Transverse colon (tissue), 4 donors: ENCODE results near the gene GNAI1.

Source experiments
- EP300 ChIP-seq: sonication (generic); formaldehyde crosslinking; IDR thresholded peaks from one replicate; pipeline ENCODE4 v1.6.1; 2017; ENCODE audit warnings: antibody characterized with exemption, low read depth
- POLR2A ChIP-seq: fragments of 450-650 bp; IDR thresholded peaks from one replicate; pipeline ENCODE4 v1.6.1; 2016; ENCODE audit warnings: antibody characterized with exemption, mild to moderate bottlenecking, moderate library complexity
- POLR2AphosphoS5 ChIP-seq, 3 donors: sonication (generic); formaldehyde crosslinking; IDR thresholded peaks; one replicate each; pipeline ENCODE4 v1.6.1; 2016; ENCODE audit warnings: antibody characterized with exemption in 3 of 3
- TF ChIP-seq, protein P1 (sequence below), 5 experiments: fragments of 200-600 bp in 3 of 5; fragments of 450-650 bp in 2 of 5; sonication (generic) in 3 of 5; IDR thresholded peaks; 1 replicate in 2 of 5; 2 replicates in 3 of 5; pipeline ENCODE4 v1.5.1; 2016 to 2017; ENCODE audit warnings: antibody characterized with exemption in 5 of 5, inconsistent platforms in 3 of 5, mild to moderate bottlenecking in 2 of 5, moderate library complexity in 1 of 5

DNA sequence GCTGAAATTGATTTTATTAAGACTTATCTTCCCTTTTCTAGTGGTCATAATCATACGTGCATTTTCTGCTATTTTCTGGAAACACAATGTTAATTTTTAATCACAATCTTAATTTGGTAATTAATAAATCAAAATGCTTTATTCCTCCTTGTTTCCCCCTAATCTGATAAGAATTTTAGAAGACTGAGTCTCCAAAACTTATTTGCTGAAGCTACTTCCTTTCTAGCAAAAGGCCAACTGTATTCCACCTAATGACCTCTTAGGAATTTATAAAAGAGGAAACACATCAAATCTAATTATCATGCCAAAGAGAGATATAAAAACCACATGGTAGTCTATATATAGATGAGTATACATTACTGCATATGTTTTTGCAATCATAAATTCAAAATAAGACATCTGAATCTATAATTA, 140.6 kb downstream of the GNAI1 start:
- TF ChIP-seq, protein P1, sequence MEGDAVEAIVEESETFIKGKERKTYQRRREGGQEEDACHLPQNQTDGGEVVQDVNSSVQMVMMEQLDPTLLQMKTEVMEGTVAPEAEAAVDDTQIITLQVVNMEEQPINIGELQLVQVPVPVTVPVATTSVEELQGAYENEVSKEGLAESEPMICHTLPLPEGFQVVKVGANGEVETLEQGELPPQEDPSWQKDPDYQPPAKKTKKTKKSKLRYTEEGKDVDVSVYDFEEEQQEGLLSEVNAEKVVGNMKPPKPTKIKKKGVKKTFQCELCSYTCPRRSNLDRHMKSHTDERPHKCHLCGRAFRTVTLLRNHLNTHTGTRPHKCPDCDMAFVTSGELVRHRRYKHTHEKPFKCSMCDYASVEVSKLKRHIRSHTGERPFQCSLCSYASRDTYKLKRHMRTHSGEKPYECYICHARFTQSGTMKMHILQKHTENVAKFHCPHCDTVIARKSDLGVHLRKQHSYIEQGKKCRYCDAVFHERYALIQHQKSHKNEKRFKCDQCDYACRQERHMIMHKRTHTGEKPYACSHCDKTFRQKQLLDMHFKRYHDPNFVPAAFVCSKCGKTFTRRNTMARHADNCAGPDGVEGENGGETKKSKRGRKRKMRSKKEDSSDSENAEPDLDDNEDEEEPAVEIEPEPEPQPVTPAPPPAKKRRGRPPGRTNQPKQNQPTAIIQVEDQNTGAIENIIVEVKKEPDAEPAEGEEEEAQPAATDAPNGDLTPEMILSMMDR (IDR thresholded peaks at IDR 0.05), result no peak
- TF ChIP-seq POLR2AphosphoS5 (IDR thresholded peaks at IDR 0.05) (no peak), POLR2A (no peak), EP300 (no peak)
